HepG2 (cell line): ENCODE results near the gene AJM1. TPM values are rescaled to one million over a fixed set of nuclear protein-coding genes. Genes with fewer than 3 reads are reported as not detected.
A peak's percentile ranks its signal among the peaks of the same experiment; 100 is the strongest.

ENCODE experiments used
- ATAC-seq: fragments of 200-7000 bp; cut with Tn5 transposase; 3 replicates; pipeline ENCODE4 v1.9.1; 2020; ENCODE audit warnings: mild to moderate bottlenecking, moderate library complexity
- BruUV-seq: library from RNA; stranded (reverse); fragments of 400-500 nt; replicated peaks from 2 replicates; lab custom pipeline; 2021; lab: Mats Ljungman, UMichigan
- CTCF ChIA-PET: fragments of 300-600 bp; formaldehyde crosslinking; extraction: SDS; loops from one replicate; lab custom pipeline; 2021; ENCODE audit warnings: low total read pairs, inconsistent platforms, low intra/inter-chr PET ratio; lab: Yijun Ruan, JAX
- POLR2A ChIA-PET: fragments of 350-600 bp; sonication (Branson Sonifier 250); formaldehyde crosslinking; loops from one replicate; lab custom pipeline; 2020; ENCODE audit warnings: antibody characterized with exemption, inconsistent platforms; lab: Yijun Ruan, JAX
- DNase-seq: peaks from one replicate; pipeline ENCODE4 v3.0.0-alpha.2; 2015; ENCODE audit warnings: low spot score
- FAIRE-seq: peaks from 3 replicates; lab custom pipeline; 2011; peaks lifted over from hg19 to GRCh38; lab: Jason Lieb, UNC
- H2AFZ ChIP-seq: one replicate; pipeline ENCODE4 v1.6.1; 2011; ENCODE audit warnings: low read length, inconsistent platforms
- H3K27ac ChIP-seq: fragments of 300-600 bp; 3 replicates; pipeline ENCODE4 v1.8.0; 2011; ENCODE audit warnings: mixed run types, mild to moderate bottlenecking, mixed read lengths, low read length, inconsistent platforms; ENCODE audit not compliant: insufficient read depth; ENCODE audit errors: extremely low read length
- H3K27me3 ChIP-seq, 2 experiments: fragments of 200-600 bp in 1 of 2; 2 replicates in 1 of 2; 3 replicates in 1 of 2; pipeline versions ENCODE4 v1.6.0 to v1.8.0; 2011; ENCODE audit warnings: low read length in 2 of 2, mild to moderate bottlenecking in 2 of 2, moderate library complexity in 2 of 2, inconsistent platforms in 1 of 2; ENCODE audit not compliant: insufficient read depth in 2 of 2, control insufficient read depth in 1 of 2
- H3K36me3 ChIP-seq, 2 experiments: fragments of 200-600 bp in 1 of 2; replicated peaks in 1 of 2; 2 replicates in 1 of 2; 3 replicates in 1 of 2; pipeline versions ENCODE4 v1.5.1 to v1.8.0; 2011; ENCODE audit warnings: low read length in 2 of 2, inconsistent platforms in 1 of 2; ENCODE audit not compliant: insufficient read depth in 2 of 2, control insufficient read depth in 1 of 2
- H3K4me1 ChIP-seq: 2 replicates; pipeline ENCODE4 v1.5.1; 2012; ENCODE audit warnings: low read length, inconsistent platforms; ENCODE audit not compliant: insufficient read depth
- H3K4me2 ChIP-seq: 2 replicates; pipeline ENCODE4 v1.6.0; 2011; ENCODE audit warnings: low read depth, low read length, inconsistent platforms
- H3K4me3 ChIP-seq, 3 experiments: fragments of 200-600 bp in 1 of 3; sonication (generic), shearing (Covaris generic) in 1 of 3; replicated peaks in 1 of 3; 2 replicates each; pipeline ENCODE4 v1.5.1; 2011 to 2016; ENCODE audit warnings: low read length in 3 of 3, inconsistent platforms in 2 of 3, low read depth in 2 of 3, mild to moderate bottlenecking in 2 of 3, control low read depth in 1 of 3, mixed read lengths in 1 of 3; ENCODE audit not compliant: insufficient read depth in 1 of 3
- H3K79me2 ChIP-seq: one replicate; pipeline ENCODE4 v1.6.1; 2011; ENCODE audit warnings: low read length, inconsistent platforms; ENCODE audit not compliant: insufficient read depth
- H3K9ac ChIP-seq: 2 replicates; pipeline ENCODE4 v1.6.0; 2011; ENCODE audit warnings: mild to moderate bottlenecking, low read depth, low read length, inconsistent platforms; ENCODE audit not compliant: insufficient read depth
- H3K9me3 ChIP-seq: 2 replicates; pipeline ENCODE4 v1.5.1; 2012; ENCODE audit warnings: mild to moderate bottlenecking, low read length
- H4K20me1 ChIP-seq: 2 replicates; pipeline ENCODE4 v1.6.0; 2011; ENCODE audit warnings: inconsistent platforms, mild to moderate bottlenecking, low read length, moderate library complexity; ENCODE audit not compliant: insufficient read depth
- ELF4 ChIP-seq: sonication (generic); formaldehyde crosslinking; IDR thresholded peaks from 2 replicates; pipeline ENCODE4 v1.5.0; 2020; ENCODE audit warnings: missing genetic modification reagents, mild to moderate bottlenecking, moderate library complexity, borderline replicate concordance
- JDP2 ChIP-seq: sonication (generic); formaldehyde crosslinking; IDR thresholded peaks from 2 replicates; pipeline ENCODE4 v1.8.1; 2022; ENCODE audit warnings: missing genetic modification reagents, borderline replicate concordance
- KLF16 ChIP-seq, 2 experiments: sonication (generic) in 1 of 2; formaldehyde crosslinking in 1 of 2; IDR thresholded peaks; 2 replicates each; pipeline versions ENCODE4 v1.6.1 to v1.8.0; 2016 to 2023; ENCODE audit warnings: missing genetic modification reagents in 2 of 2, missing compliant biosample characterization in 1 of 2
- MYC ChIP-seq: sonication (generic); formaldehyde crosslinking; IDR thresholded peaks from 2 replicates; pipeline ENCODE4 v1.9.0; 2021; ENCODE audit warnings: missing genetic modification reagents, borderline replicate concordance
- NBN ChIP-seq: fragments of 450-650 bp; conservative IDR thresholded peaks from 2 replicates; pipeline ENCODE4 v1.6.1; 2017
- NCOA5 ChIP-seq: sonication (generic); formaldehyde crosslinking; IDR thresholded peaks from 2 replicates; pipeline ENCODE4 v1.4.0; 2020; ENCODE audit warnings: missing genetic modification reagents
- PHF8 ChIP-seq: sonication (generic); formaldehyde crosslinking; IDR thresholded peaks from 2 replicates; pipeline ENCODE4 v1.5.0; 2020; ENCODE audit warnings: missing genetic modification reagents
- RFXAP ChIP-seq: sonication (generic); formaldehyde crosslinking; IDR thresholded peaks from 2 replicates; pipeline ENCODE4 v1.4.0; 2020; ENCODE audit warnings: missing genetic modification reagents, borderline replicate concordance
- TARDBP ChIP-seq: sonication (generic); formaldehyde crosslinking; IDR thresholded peaks from 2 replicates; pipeline ENCODE4 v1.8.0; 2022; ENCODE audit warnings: mild to moderate bottlenecking, missing genetic modification reagents
- THRA ChIP-seq: sonication (generic); formaldehyde crosslinking; IDR thresholded peaks from 2 replicates; pipeline ENCODE4 v1.4.0; 2020; ENCODE audit warnings: missing genetic modification reagents, borderline replicate concordance
- ZBTB39 ChIP-seq: sonication (generic); formaldehyde crosslinking; IDR thresholded peaks from 2 replicates; pipeline ENCODE4 v1.5.0; 2020; ENCODE audit warnings: missing genetic modification reagents
- ZMAT5 ChIP-seq: sonication (generic); formaldehyde crosslinking; IDR thresholded peaks from 2 replicates; pipeline ENCODE4 v1.5.0; 2020; ENCODE audit warnings: mild to moderate bottlenecking, low read depth, missing genetic modification reagents, borderline replicate concordance
- ZNF33A ChIP-seq: sonication (generic); formaldehyde crosslinking; IDR thresholded peaks from 2 replicates; pipeline ENCODE4 v1.5.1; 2020; ENCODE audit warnings: missing genetic modification reagents, mild to moderate bottlenecking, moderate library complexity, borderline replicate concordance
- ZNF382 ChIP-seq: sonication (generic); formaldehyde crosslinking; IDR thresholded peaks from 2 replicates; pipeline ENCODE4 v1.5.0; 2020; ENCODE audit warnings: missing genetic modification reagents, mild to moderate bottlenecking, borderline replicate concordance
- ZNF569 ChIP-seq: sonication (generic); formaldehyde crosslinking; IDR thresholded peaks from 2 replicates; pipeline ENCODE4 v1.5.0; 2020; ENCODE audit warnings: mild to moderate bottlenecking, missing genetic modification reagents, moderate library complexity, borderline replicate concordance
- ZNF777 ChIP-seq: sonication (generic); formaldehyde crosslinking; IDR thresholded peaks from 2 replicates; pipeline ENCODE4 v1.4.0; 2020; ENCODE audit warnings: missing genetic modification reagents
- ZNF788 ChIP-seq: sonication (generic); formaldehyde crosslinking; IDR thresholded peaks from 2 replicates; pipeline ENCODE4 v1.5.0; 2020; ENCODE audit warnings: mild to moderate bottlenecking, missing genetic modification reagents, borderline replicate concordance
- ZSCAN12 ChIP-seq: sonication (generic); formaldehyde crosslinking; IDR thresholded peaks from 2 replicates; pipeline ENCODE4 v1.9.0; 2021; ENCODE audit warnings: mild to moderate bottlenecking, missing genetic modification reagents
- WGBS: methylation state at CpG from one replicate; pipeline ENCODE4 v1.1.6; 2017; ENCODE audit warnings: low lambda C conversion rate; 5-methylcytosine and 5-hydroxymethylcytosine counted together
- in situ Hi-C: cut with HindIII; loops from 2 replicates; pipeline ENCODE4 v1.10.0; 2017; ENCODE audit warnings: low pct_unique_long_range_greater_than_20kb; ENCODE audit not compliant: extremely low pct_ligation_motif_present
- intact Hi-C: fragments of 100-400 bp; cut with micrococcal nuclease; formaldehyde crosslinking; loops from one replicate; pipeline ENCODE4 v1.10.0; 2022; ENCODE audit not compliant: unreplicated experiment
- polyA plus RNA-seq, 8 experiments: library from polyadenylated mRNA; depleted of rRNA in 3 of 8; stranded (reverse) in 7 of 8; unstranded in 1 of 8; fragments of >200 nt; fragmentation: Illumina TruSeq in 4 of 8; extraction: Trizol in 4 of 8; gene quantifications; 2 replicates each; pipeline versions ENCODE4 v1.2.1 to v1.2.3, GENCODE V29; 2011 to 2016; ENCODE audit warnings: low read depth in 4 of 8, missing spikeins in 1 of 8, mixed read lengths in 1 of 8; ENCODE audit not compliant: insufficient read depth in 1 of 8
- total RNA-seq, 5 experiments: library from RNA; depleted of rRNA; stranded (reverse); fragments of >200 nt; fragmentation: Illumina TruSeq; extraction: Trizol; gene quantifications; 2 replicates each; pipeline ENCODE4 v1.2.3, GENCODE V29; 2016; ENCODE audit warnings: low read depth in 1 of 5

AJM1 gene
- total and polyA plus RNA-seq, 2 of the 13 experiments (the other 11 are each of a cell fraction or from before 2014, with no cell fraction given), result 1.1 to 1.2 TPM

DNA sequence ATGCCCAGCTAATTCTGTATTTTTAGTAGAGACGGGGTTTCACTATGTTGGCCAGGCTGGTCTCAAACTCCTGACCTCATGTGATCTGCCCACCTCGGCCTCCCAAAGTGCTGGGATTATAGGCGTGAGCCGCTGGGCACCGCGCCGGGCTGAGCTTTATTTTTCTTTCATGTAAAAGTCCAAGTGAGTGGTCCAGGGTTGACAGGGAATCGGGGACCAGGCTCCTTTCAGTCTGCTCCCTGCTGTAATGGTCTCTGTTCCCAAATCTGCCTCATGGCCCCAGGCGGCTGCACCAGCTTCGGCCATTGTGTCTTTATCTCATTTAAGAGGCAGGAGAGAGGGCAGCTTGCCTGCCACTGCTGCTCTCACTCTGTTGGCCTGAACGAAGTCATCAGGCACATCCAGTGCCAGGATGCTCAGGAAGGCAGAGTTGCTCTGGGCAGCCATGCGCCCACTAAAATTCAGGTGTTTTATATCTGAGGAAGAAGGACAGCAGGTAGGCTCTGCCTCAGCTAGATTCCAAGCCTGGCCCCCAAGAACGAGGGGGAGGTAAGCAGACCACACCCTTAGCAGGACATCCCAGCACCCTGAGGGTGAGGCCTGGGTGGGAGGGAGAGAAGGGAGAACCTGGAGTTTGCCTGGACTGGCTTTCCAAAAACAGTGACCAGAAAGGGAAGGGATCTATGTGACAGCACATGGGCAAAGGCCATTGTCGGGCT lies 47.8 kb upstream of the AJM1 start (continued):
- TF ChIP-seq ZNF33A (CRISPR knock-in tag) (0 out of 2 replicates have a peak, but pooled peaks have one; percentile 21), NBN (no peak), THRA (CRISPR knock-in tag) (no peak), ZNF569 (CRISPR knock-in tag) (no peak), PHF8 (CRISPR knock-in tag) (no peak), ZSCAN12 (CRISPR knock-in tag) (no peak), MYC (CRISPR knock-in tag) (0 out of 2 replicates have a peak, but pooled peaks have one; percentile 10), NCOA5 (CRISPR knock-in tag) (no peak), RFXAP (0 out of 2 replicates have a peak, but pooled peaks have one; percentile 12), ZNF382 (CRISPR knock-in tag) (no peak), JDP2 (CRISPR knock-in tag) (no peak)

GRCh38 chr9:136795000-136795348 lies 47.3 kb upstream of the AJM1 start:
- intact Hi-C loops (no loop called here), in situ Hi-C loops (no loop called here)
- H3K4me2 ChIP-seq, result peak overlapping the region; percentile 41; the same call in 1 of the 2 replicates
- 90% methylated on average over 5 of the region's 6 CpGs for WGBS
- peak overlapping the region; percentile 5 for H3K27ac ChIP-seq
- H3K9ac ChIP-seq, result peak overlapping the region; percentile 5; the same call in 1 of the 2 replicates
- 0 out of 5 replicates have a peak, but pooled peaks cover 0 to 12% of the 10 kb centered on the region in 2 experiments for H3K36me3 ChIP-seq
- H2AFZ ChIP-seq, result no peak overlapping the region
- ChIA-PET CTCF (no interaction called here), POLR2A (no interaction called here)
- H3K4me1 ChIP-seq, result peaks cover 78% of the 10 kb centered on the region
- H4K20me1 ChIP-seq, result no peaks in the 10 kb centered on the region
- no TSS peak for BruUV-seq
- DNase-seq (no peak), ATAC-seq (no peak), FAIRE-seq (no peak)
- H3K27me3 ChIP-seq, result no peaks in the 10 kb centered on the region; a peak in 1 of 5 replicates
- H3K79me2 ChIP-seq, result peaks cover 41% of the 10 kb centered on the region
- no peaks in the 10 kb centered on the region for H3K9me3 ChIP-seq
- H3K4me3 ChIP-seq, result no peak overlapping the region; a peak in 1 of 6 replicates
- no peak for TF ChIP-seq ZNF788 (CRISPR knock-in tag)
- TF ChIP-seq TARDBP (CRISPR knock-in tag), result 0 out of 2 replicates have a peak, but pooled peaks have one; percentile 9
- TF ChIP-seq ZNF777, result no peak
- TF ChIP-seq ELF4 (CRISPR knock-in tag), result no peak
- 0 out of 2 replicates have a peak, but pooled peaks have one; percentile 4 for TF ChIP-seq ZMAT5 (CRISPR knock-in tag)
- TF ChIP-seq KLF16 (CRISPR knock-in tag; IDR thresholded peaks at IDR 0.05), result no peak
- TF ChIP-seq ZBTB39, result no peak
